CD4-positive, alpha-beta T cell treated with Interleukin-6 at 100 ng/mL for 8 hours (primary cell): ENCODE results near the gene FHIT.

Experiments used
- DNase-seq: peaks from one replicate; pipeline ENCODE4 v3.0.0-alpha.2; 2020; ENCODE audit warnings: mixed read lengths, low spot score

FHIT gene

GRCh38 chr3:60469481-60469880 is 781.8 kb downstream of the FHIT start:
- no peak for DNase-seq

- DNase-seq = no peak
Measured at GRCh38 chr3:60463685-60464084, 787.6 kb downstream of the FHIT start.

DNA sequence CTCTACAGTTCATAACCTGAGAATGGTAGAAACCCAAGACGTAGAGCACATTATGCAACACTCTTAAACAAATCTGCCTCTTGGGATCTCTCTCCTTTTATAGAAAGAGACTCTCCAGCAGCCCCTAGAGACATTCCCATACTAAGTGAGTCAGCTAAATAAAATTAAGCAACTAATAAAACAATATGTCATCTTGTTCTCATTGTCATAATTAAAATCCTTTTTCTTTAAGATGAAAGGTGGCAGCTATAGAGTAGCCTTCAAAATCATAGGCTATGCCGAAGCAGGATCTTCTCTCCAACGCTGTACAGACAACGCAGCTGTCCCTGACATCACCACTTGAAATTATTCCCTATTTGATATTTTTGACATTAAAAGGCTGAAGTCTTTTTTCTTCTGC is 790.0 kb downstream of the FHIT start:
- DNase-seq = no peak

- no peak for DNase-seq
Measured at GRCh38 chr3:60456180-60456579, 795.1 kb downstream of the FHIT start.

DNA sequence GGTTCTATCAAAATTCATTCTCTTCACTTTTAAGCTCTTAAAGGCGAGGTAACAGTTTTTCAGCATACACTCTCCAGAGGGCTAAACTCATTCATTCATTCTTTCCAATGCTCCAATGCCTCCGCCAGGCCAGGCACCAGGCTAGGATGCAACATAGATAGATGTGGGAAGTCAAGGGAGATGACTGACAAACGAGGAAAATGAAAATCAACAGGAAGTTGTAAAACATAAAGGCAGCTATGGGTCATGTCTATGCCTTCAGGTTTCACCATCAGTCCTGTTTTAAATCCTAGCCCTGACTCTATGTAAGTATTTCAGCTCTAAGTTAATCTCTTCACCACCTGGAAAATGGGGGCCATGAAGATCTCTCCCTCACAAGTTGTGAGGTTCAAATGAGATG is 797.9 kb downstream of the FHIT start:
- DNase-seq = no peak

DNA sequence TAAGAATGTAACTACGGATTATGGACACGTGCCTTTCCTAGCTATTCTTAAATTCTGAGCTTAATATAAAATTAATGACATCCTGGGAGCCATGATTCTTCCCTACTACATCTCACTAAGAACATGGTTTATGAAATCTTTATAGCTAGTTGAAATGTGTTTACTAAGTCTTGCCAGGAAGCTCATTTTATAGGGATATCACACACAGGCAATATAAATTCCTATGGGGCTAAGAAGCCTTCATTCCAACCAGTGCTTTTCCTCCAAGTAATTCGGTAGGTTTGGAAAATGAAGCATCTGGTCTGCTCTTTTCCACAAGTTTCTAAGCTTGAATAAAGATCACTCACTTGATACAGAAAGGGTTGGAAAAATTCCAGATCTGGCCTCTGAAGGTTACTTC is 802.6 kb downstream of the FHIT start:
- DNase-seq = no peak

- no peak for DNase-seq
Measured at GRCh38 chr3:60445446-60445845, 805.8 kb downstream of the FHIT start.

DNA sequence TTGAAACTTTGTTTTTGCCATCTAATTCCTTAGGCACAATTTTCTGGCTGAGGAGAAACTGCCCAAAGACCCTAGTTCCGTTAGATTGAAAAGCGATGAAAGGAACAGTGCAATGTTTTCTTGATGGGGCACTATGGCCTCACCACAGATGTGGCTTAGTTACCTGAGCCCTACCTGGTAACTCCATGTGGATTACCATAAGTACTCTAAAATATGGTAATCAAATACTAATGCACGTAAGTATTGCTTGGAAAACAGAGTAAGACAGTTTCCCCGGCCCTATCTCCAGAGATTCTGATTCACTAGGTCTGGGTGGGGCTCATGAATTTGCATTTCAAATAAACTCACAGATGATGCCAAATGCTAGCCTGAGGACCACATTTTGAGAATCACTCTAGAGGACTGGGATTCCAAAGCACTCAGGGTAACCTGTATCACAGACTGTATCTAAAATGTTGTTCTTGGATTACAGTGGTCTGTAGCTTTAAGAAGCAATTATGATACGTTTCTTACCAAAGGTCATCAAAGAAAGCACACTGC is 806.3 kb downstream of the FHIT start:
- no peak for DNase-seq

DNA sequence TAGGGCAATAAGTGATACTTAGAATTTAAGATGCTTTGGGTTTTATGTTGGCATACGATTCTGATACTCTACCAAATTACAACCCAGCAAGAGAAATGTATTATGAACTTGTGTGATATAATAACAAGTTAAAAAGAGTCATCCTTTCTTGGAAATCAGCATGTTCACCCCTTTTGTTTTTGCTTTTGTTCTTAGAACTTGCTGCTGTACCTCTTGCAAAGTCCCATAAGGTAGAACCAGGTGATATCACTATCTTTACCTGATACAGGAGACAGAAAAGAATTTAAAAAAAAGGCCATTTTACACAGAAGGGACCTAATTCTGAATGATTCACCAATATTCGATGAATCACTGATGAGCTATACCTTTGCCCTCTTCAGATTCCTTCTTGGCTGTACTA is 810.4 kb downstream of the FHIT start:
- DNase-seq = no peak

- DNase-seq = no peak
Measured at GRCh38 chr3:60435941-60436650, 815.2 kb downstream of the FHIT start.

GRCh38 chr3:60434950-60435349 is 816.3 kb downstream of the FHIT start:
- DNase-seq = no peak

DNA sequence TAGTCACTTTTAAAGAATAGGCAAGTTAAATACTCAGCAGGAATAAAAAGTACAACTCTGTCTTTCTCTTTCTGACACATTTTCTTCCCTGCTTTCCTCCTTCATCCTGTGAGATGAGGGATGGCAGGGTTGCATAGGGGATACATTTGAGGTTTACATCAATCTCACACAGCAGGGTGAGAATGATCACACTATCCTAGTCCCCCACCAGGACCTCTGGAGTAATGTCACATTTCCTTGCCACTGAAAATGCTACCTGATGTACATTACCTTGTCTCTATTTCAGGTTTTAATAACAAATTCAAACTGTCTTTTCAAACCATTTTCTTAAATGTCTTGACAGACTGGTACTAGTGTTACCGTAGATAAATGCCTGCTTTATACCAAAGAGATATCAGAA is 816.9 kb downstream of the FHIT start:
- DNase-seq = no peak

DNA sequence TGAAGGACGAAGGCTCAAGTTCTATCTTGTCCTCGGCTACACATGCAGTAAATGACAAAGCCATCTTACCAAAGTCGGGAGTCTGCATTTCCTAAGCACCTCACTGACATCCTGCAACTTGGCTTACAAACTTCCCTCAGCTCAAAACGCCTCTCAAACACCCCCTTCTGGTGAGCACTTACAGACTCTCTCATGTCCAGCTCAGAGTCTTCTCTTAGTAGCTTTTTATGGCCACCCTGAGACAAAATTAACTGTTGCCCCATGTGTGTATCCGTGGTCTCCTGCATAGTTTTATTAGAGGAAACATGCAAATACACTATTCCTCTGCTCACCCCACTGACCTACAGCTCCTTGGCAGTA is 819.7 kb downstream of the FHIT start:
- peak; percentile 5 for DNase-seq

DNA sequence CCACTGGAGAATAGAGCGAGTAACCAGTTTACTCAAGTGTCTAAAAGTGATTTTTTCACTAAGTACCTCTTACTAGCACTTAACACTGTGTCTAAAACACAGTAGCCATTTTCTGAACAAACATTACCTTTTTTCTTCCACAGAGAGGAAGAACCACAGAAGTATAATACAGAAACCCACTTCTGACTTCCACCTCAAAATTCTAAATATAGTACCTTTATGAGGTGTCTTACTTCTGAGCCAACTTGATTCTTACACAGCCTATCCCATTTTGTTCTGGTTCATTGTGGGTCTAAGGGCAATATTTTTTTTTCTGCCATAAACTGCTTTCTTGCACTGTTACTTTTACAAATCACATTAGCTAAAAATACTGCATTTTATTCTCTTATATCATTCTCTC is 821.0 kb downstream of the FHIT start:
- DNase-seq = no peak

DNA sequence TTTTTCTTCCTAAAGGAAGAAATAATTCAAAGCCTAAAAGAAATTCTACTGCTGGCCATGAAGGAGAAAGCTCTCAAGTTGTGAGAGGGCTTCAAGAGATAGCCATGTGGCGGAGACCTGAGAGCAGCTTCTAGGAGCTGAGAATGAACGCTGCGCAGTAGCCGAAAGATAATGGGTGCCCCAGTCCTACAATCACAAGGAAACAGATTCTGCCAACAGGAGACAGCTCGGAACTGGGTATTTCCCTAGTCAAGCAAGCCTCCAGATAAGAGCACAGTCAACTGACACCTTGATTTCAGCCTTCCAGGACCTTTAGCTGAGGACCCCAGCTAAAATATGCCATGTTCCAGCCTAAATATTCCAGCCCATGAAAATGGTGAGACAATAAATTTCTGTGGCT is 824.1 kb downstream of the FHIT start:
- DNase-seq = no peak

DNA sequence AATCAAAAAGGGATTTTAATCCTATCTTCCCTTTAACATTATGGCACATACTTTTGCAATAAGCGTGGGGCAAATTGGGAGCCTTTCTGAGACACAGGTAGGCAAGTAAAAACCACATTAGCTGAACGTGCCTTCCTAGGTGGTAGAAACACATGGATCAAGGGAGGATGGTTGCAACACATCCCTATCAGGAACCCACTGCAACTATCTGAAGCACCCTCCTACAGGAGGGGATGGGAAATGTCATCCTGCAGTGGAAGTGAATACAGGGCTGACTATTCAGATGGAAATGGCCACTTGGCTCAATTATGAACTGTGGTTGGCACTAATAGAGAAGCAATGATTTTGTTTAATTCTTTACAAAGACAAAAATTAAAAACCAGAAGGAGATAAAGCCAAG is 826.3 kb downstream of the FHIT start:
- DNase-seq = no peak

GRCh38 chr3:60424034-60424433 is 827.2 kb downstream of the FHIT start:
- DNase-seq = no peak

DNA sequence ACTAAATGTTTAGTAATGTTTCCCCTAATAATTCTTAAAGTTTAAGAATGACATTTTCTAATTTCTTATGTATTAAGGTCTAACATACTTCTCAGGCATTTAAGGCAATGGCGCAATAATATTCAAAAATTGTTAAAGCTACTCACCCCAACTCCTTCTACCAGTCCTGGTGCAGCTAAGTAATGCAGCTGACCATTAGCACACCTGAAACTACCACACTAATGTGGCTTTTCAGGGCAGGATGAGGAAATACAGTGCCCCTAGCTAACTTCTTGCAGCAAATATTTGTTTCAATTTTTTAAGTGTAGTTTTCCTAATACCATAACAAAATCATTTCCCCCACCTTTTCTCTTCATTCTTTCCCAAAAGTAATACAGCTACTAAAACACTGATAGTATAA is 827.7 kb downstream of the FHIT start:
- DNase-seq = no peak

DNA sequence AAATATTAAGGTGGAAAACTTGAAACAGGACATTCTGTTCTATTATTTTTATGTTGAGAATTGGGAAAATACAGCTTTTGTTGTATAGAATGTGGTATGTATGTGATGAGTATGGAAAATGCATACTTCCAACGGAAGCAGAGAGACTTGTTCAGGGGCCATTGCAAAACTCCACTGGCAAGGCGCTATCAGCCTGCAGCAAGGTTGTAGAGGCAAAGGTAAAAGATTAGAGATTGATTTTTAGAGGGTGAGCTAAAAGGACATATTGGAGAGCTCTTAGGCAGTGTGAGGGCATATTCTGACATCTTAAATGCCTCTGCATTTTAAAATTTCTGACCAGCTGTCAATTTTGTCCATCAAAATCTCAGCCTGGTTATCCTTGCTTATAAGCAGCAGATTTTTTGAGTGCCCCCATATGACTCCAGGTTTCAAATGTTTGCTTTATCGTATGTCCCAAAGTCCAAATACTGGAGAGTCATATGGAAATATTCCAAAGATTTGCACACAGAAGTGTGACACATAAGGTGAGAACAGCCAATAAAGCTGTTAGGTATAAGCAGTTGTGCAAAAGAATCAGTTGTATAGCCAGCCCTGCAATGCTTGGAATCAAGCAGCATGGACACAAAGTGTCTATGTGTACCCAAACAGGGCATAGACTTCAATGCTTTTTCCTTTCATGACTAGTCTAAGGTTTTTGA is 829.4 kb downstream of the FHIT start:
- no peak for DNase-seq

- DNase-seq = no peak
Measured at GRCh38 chr3:60417576-60417975, 833.7 kb downstream of the FHIT start.

DNA sequence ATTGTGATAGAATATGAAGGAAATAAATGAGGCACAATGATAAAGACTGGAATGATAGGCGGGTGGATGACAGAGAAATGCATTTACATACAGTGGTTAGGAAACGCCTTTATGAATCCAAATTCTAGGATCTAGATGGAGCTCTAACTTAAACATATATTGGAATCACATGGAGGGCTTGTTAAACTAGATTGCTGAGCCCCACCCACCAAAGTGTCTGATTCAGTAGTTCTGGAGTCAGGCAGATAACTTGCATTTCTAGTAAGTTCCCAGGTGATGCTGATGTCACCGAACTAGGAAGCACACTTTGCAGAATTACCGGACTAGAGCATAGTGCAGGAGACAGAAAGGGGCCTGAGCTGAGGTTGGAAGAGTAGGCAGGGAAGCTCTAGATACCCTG is 837.2 kb downstream of the FHIT start:
- no peak for DNase-seq

DNA sequence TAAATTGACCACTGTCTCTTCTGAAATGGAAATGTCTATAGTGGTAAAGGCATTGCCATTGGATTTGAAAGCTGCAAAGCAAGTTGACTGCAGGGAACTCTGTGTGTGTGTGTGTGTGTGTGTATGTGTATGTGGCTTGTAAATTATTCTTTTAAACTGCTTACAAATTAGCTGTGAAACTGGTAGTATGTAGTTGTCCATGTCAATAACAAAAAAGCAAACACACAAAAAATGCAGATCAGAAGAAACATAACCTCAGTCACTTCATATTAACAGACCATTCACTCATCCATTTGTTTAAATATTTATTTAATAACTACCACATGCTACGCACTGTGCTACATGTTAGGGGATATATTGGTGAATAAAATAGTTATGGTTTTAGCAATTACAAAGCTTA is 837.7 kb downstream of the FHIT start:
- DNase-seq = no peak

DNA sequence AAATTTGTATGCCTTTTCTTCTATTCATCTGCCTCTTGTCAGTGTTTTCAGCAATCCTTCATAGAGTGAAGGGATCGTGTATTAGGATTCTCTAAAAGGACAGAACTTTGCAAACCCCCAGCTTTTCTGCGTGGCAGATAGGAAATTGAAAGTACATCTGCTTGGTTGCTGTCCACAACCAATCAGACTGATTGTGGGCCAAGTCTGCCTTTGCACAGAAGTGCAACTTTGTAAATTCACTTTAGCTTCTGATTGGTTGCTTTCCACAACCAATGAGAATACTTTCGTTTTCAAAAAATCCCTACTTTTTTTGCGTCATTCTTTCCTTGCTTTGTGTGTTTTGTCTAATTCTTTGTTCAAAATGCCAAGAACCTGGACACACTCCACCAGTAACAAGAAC is 847.4 kb downstream of the FHIT start:
- DNase-seq = no peak

- no peak for DNase-seq
Measured at GRCh38 chr3:60402931-60403330, 848.3 kb downstream of the FHIT start.
